K562 (cell line): ENCODE data around the gene IMMP2L. TPM values are rescaled to one million over a fixed set of nuclear protein-coding genes. Genes with fewer than 3 reads are reported as not detected.

ENCODE experiments used
- ADNP ChIP-seq: fragments of 200-800 bp; sonication (Bioruptor generic); IDR thresholded peaks from 2 replicates; pipeline ENCODE4 v1.6.1; 2016; ENCODE audit warnings: missing genetic modification characterization, missing compliant biosample characterization
- CCNT2 ChIP-seq: IDR thresholded peaks from 2 replicates; pipeline ENCODE4 v1.6.1; 2011; ENCODE audit warnings: borderline replicate concordance, low read depth, mild to moderate bottlenecking, moderate library complexity, mixed read lengths, low read length; ENCODE audit not compliant: insufficient read length; ENCODE audit errors: extremely low read depth
- HNRNPK ChIP-seq: fragments of 200-400 bp; formaldehyde crosslinking; IDR thresholded peaks from one replicate; pipeline ENCODE4 v1.6.1; 2018; ENCODE audit warnings: mild to moderate bottlenecking, low read depth, low read length; ENCODE audit not compliant: poor library complexity, severe bottlenecking
- HNRNPUL1 ChIP-seq: fragments of 200-400 bp; formaldehyde crosslinking; IDR thresholded peaks from 2 replicates; pipeline ENCODE4 v1.6.1; 2017; ENCODE audit warnings: low read length
- RAD21 ChIP-seq, 2 experiments: fragments of 250-450 bp in 1 of 2; fragments of 450-650 bp in 1 of 2; sonication (Bioruptor Pico) in 1 of 2; formaldehyde crosslinking in 1 of 2; IDR thresholded peaks in 1 of 2; conservative IDR thresholded peaks in 1 of 2; 2 replicates each; pipeline versions ENCODE4 v1.4.0 to v1.8.0; 2020 to 2022; ENCODE audit warnings: mild to moderate bottlenecking in 2 of 2, moderate library complexity in 1 of 2
- SMAD4 ChIP-seq: fragments of 250-450 bp; sonication (Bioruptor Pico); conservative IDR thresholded peaks from 2 replicates; pipeline ENCODE4 v1.8.0; 2021; ENCODE audit warnings: inconsistent platforms, mild to moderate bottlenecking, moderate library complexity
- TBP ChIP-seq: optimal IDR thresholded peaks from 2 replicates; pipeline ENCODE3; 2011; ENCODE audit warnings: low read depth, low read length, improper control_type of control experiment
- TCF3 ChIP-seq: sonication (generic); formaldehyde crosslinking; IDR thresholded peaks from 2 replicates; pipeline ENCODE4 v1.4.0; 2020; ENCODE audit warnings: mild to moderate bottlenecking, missing genetic modification reagents
- ZNF717 ChIP-seq: fragments of 250-450 bp; sonication (Bioruptor Pico); IDR thresholded peaks from 2 replicates; pipeline ENCODE4 v1.5.0; 2021
- polyA plus RNA-seq, 8 experiments: library from polyadenylated mRNA; depleted of rRNA in 4 of 8; stranded (reverse) in 5 of 8; unstranded in 3 of 8; fragments of >200 nt; fragmentation: Nextera tagmentation in 2 of 8; fragmentation: Illumina TruSeq in 1 of 8; extraction: Ambion mirVana in 2 of 8; extraction: Trizol in 1 of 8; gene quantifications; 2 replicates each; pipeline versions ENCODE4 v1.2.1 to v1.2.3, GENCODE V29; 2011 to 2014; ENCODE audit warnings: inconsistent platforms in 1 of 8, missing spikeins in 1 of 8
- total RNA-seq, 7 experiments: library from RNA; depleted of rRNA in 6 of 7; stranded (reverse); fragments of >200 nt in 6 of 7; fragmentation: Illumina TruSeq in 2 of 7; extraction: Trizol in 2 of 7; gene quantifications; 2 replicates each; pipeline versions ENCODE4 v1.2.1 to v1.2.3, GENCODE V29; 2011 to 2021; ENCODE audit warnings: low replicate concordance in 1 of 7
- TF ChIP-seq, protein P1 (sequence below), 2 experiments: fragments of 450-650 bp; conservative IDR thresholded peaks; 2 replicates each; pipeline ENCODE4 v1.6.1; 2017; ENCODE audit warnings: mild to moderate bottlenecking in 2 of 2, moderate library complexity in 2 of 2
- TF ChIP-seq, protein P2 (sequence below): fragments of 250-450 bp; sonication (Bioruptor Pico); IDR thresholded peaks from 2 replicates; pipeline ENCODE4 v1.4.0; 2020; ENCODE audit warnings: mild to moderate bottlenecking, moderate library complexity, borderline replicate concordance
- TF ChIP-seq, protein P3 (sequence below), 2 experiments: fragments of 450-650 bp; formaldehyde crosslinking in 1 of 2; IDR thresholded peaks; 2 replicates each; pipeline versions ENCODE4 v1.4.0 to v1.6.1; 2014 to 2020; ENCODE audit warnings: mild to moderate bottlenecking in 2 of 2, borderline replicate concordance in 1 of 2, low read depth in 1 of 2
- TF ChIP-seq, protein P4 (sequence below): fragments of 250-450 bp; sonication (Bioruptor Pico); IDR thresholded peaks from 2 replicates; pipeline ENCODE4 v1.8.0; 2021; ENCODE audit warnings: borderline replicate concordance, mild to moderate bottlenecking, moderate library complexity; ENCODE audit not compliant: poor library complexity, severe bottlenecking

The IMMP2L gene
- total and polyA plus RNA-seq, 9 of the 15 experiments (the other 6 are each of a cell fraction or from before 2014, with no cell fraction given): 29.7 to 116 (median 53.0) TPM

DNA sequence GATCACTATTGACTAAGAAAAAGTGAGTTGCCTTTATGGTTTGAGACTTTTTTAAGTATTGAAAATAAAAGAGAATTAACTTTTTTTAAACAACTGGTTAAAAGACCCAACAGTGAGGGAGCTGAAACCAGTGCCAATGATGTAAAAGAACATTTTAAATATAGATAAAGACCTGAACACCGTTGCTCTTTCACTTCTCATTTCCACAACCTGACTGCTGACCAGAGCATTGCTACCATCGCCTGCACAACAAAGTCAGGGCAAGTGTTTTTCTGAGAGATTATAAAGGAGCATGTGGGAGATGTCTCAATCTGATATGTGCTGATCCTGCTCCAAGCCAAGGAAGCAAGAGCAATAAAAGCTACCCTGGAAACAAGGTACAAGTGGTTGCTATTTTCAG lies 34.7 kb downstream of the IMMP2L start (continued):
- TF ChIP-seq ZNF717: no peak
- TF ChIP-seq ADNP: 0 out of 2 replicates have a peak, but pooled peaks have one; percentile 28
- TF ChIP-seq TCF3 (CRISPR knock-in tag): peak; percentile 26; the same call in 1 of the 2 replicates
- no peak for TF ChIP-seq HNRNPK
- TF ChIP-seq, protein P1, sequence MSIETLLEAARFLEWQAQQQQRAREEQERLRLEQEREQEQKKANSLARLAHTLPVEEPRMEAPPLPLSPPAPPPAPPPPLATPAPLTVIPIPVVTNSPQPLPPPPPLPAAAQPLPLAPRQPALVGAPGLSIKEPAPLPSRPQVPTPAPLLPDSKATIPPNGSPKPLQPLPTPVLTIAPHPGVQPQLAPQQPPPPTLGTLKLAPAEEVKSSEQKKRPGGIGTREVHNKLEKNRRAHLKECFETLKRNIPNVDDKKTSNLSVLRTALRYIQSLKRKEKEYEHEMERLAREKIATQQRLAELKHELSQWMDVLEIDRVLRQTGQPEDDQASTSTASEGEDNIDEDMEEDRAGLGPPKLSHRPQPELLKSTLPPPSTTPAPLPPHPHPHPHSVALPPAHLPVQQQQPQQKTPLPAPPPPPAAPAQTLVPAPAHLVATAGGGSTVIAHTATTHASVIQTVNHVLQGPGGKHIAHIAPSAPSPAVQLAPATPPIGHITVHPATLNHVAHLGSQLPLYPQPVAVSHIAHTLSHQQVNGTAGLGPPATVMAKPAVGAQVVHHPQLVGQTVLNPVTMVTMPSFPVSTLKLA (conservative IDR thresholded peaks at IDR 0.05): no peak
- TF ChIP-seq CCNT2: peak; percentile 19
- TF ChIP-seq SMAD4 (CRISPR knock-in tag): 0 out of 2 replicates have a peak, but pooled peaks have one; percentile 47
- TF ChIP-seq, protein P2, sequence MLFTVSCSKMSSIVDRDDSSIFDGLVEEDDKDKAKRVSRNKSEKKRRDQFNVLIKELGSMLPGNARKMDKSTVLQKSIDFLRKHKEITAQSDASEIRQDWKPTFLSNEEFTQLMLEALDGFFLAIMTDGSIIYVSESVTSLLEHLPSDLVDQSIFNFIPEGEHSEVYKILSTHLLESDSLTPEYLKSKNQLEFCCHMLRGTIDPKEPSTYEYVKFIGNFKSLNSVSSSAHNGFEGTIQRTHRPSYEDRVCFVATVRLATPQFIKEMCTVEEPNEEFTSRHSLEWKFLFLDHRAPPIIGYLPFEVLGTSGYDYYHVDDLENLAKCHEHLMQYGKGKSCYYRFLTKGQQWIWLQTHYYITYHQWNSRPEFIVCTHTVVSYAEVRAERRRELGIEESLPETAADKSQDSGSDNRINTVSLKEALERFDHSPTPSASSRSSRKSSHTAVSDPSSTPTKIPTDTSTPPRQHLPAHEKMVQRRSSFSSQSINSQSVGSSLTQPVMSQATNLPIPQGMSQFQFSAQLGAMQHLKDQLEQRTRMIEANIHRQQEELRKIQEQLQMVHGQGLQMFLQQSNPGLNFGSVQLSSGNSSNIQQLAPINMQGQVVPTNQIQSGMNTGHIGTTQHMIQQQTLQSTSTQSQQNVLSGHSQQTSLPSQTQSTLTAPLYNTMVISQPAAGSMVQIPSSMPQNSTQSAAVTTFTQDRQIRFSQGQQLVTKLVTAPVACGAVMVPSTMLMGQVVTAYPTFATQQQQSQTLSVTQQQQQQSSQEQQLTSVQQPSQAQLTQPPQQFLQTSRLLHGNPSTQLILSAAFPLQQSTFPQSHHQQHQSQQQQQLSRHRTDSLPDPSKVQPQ (CRISPR knock-in tag): no peak
- TF ChIP-seq, protein P3, sequence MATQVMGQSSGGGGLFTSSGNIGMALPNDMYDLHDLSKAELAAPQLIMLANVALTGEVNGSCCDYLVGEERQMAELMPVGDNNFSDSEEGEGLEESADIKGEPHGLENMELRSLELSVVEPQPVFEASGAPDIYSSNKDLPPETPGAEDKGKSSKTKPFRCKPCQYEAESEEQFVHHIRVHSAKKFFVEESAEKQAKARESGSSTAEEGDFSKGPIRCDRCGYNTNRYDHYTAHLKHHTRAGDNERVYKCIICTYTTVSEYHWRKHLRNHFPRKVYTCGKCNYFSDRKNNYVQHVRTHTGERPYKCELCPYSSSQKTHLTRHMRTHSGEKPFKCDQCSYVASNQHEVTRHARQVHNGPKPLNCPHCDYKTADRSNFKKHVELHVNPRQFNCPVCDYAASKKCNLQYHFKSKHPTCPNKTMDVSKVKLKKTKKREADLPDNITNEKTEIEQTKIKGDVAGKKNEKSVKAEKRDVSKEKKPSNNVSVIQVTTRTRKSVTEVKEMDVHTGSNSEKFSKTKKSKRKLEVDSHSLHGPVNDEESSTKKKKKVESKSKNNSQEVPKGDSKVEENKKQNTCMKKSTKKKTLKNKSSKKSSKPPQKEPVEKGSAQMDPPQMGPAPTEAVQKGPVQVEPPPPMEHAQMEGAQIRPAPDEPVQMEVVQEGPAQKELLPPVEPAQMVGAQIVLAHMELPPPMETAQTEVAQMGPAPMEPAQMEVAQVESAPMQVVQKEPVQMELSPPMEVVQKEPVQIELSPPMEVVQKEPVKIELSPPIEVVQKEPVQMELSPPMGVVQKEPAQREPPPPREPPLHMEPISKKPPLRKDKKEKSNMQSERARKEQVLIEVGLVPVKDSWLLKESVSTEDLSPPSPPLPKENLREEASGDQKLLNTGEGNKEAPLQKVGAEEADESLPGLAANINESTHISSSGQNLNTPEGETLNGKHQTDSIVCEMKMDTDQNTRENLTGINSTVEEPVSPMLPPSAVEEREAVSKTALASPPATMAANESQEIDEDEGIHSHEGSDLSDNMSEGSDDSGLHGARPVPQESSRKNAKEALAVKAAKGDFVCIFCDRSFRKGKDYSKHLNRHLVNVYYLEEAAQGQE (IDR thresholded peaks at IDR 0.05; ENCODE audit: borderline replicate concordance): 0 out of 2 replicates have a peak, but pooled peaks have one; percentile 10
- TF ChIP-seq, protein P3 (CRISPR knock-in tag; IDR thresholded peaks at IDR 0.05; ENCODE audit: low read depth): no peak
- TF ChIP-seq, protein P4, sequence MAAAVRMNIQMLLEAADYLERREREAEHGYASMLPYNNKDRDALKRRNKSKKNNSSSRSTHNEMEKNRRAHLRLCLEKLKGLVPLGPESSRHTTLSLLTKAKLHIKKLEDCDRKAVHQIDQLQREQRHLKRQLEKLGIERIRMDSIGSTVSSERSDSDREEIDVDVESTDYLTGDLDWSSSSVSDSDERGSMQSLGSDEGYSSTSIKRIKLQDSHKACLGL (CRISPR knock-in tag): no peak
- TF ChIP-seq RAD21 (CRISPR knock-in tag; conservative IDR thresholded peaks at IDR 0.05 in 1 of 2, IDR thresholded peaks at IDR 0.05 in 1 of 2): 0 out of 4 replicates have a peak, but pooled peaks of 1 of the 2 experiments have one; percentile 6
- no peak for TF ChIP-seq TBP
- TF ChIP-seq HNRNPUL1: no peak
